H1 (cell line): ENCODE measurements around the gene OSM. TPM values are rescaled to one million over a fixed set of nuclear protein-coding genes. Genes with fewer than 3 reads are reported as not detected.
A peak's percentile ranks its signal among the peaks of the same experiment; 100 is the strongest.

ENCODE experiments used
- CTCF ChIA-PET: fragments of 300-600 bp; sonication (Branson Sonifier 250); formaldehyde crosslinking; loops from one replicate; lab custom pipeline; 2021; ENCODE audit not compliant: partially characterized antibody; lab: Charles Lee
- POLR2A ChIA-PET: fragments of 300-600 bp; sonication (Branson Sonifier 250); formaldehyde crosslinking; loops from one replicate; lab custom pipeline; 2021; ENCODE audit warnings: inconsistent platforms; ENCODE audit not compliant: partially characterized antibody; lab: Charles Lee
- DNase-seq, 2 experiments: peaks; one replicate each; pipeline versions ENCODE4 v3.0.0 to v3.0.0-alpha.2; 2010 to 2022; ENCODE audit warnings: low spot score in 2 of 2, low read depth in 1 of 2, mixed read lengths in 1 of 2
- FAIRE-seq: peaks from 2 replicates; lab custom pipeline; 2011; peaks lifted over from hg19 to GRCh38; lab: Jason Lieb, UNC
- H2AFZ ChIP-seq: 2 replicates; pipeline ENCODE4 v1.8.1; 2012; ENCODE audit warnings: low read length, inconsistent platforms
- H2AK5ac ChIP-seq: 2 replicates; pipeline ENCODE4 v1.6.1; 2013; ENCODE audit warnings: low read depth, low read length
- H2BK120ac ChIP-seq: replicated peaks from 2 replicates; pipeline ENCODE3; 2013; ENCODE audit warnings: low read depth, low read length, inconsistent platforms
- H2BK12ac ChIP-seq: 2 replicates; pipeline ENCODE4 v1.6.1; 2013; ENCODE audit warnings: low read depth, low read length
- H2BK15ac ChIP-seq: 2 replicates; pipeline ENCODE4 v1.6.1; 2013; ENCODE audit warnings: low read length
- H2BK20ac ChIP-seq: 2 replicates; pipeline ENCODE4 v1.6.1; 2013; ENCODE audit warnings: low read length
- H2BK5ac ChIP-seq: 2 replicates; pipeline ENCODE4 v1.6.1; 2013; ENCODE audit warnings: low read depth, low read length
- H3K14ac ChIP-seq: 2 replicates; pipeline ENCODE4 v1.6.1; 2013; ENCODE audit warnings: inconsistent platforms; ENCODE audit not compliant: insufficient read length
- H3K18ac ChIP-seq: 2 replicates; pipeline ENCODE4 v1.6.1; 2013; ENCODE audit warnings: low read length; ENCODE audit errors: extremely low read depth
- H3K23ac ChIP-seq: 2 replicates; pipeline ENCODE4 v1.6.1; 2013; ENCODE audit warnings: inconsistent platforms; ENCODE audit not compliant: insufficient read length
- H3K23me2 ChIP-seq: 2 replicates; pipeline ENCODE4 v1.6.1; 2013; ENCODE audit warnings: low read depth, low read length
- H3K27ac ChIP-seq: 2 replicates; pipeline ENCODE4 v1.6.1; 2011; ENCODE audit warnings: low read depth, low read length, inconsistent platforms
- H3K27me3 ChIP-seq, 4 experiments: replicated peaks in 1 of 4; 1 replicate in 1 of 4; 2 replicates in 3 of 4; pipeline versions ENCODE4 v1.6.1 to v1.8.1; 2011 to 2013; ENCODE audit warnings: low read length in 3 of 4, mild to moderate bottlenecking in 3 of 4, inconsistent platforms in 2 of 4, mixed read lengths in 2 of 4, moderate library complexity in 1 of 4; ENCODE audit not compliant: control insufficient read depth in 3 of 4, insufficient read depth in 3 of 4; ENCODE audit errors: extremely low read depth in 1 of 4
- H3K36me3 ChIP-seq, 4 experiments: 2 replicates each; pipeline versions ENCODE4 v1.6.1 to v1.8.1; 2011 to 2013; ENCODE audit warnings: mild to moderate bottlenecking in 4 of 4, low read length in 3 of 4, moderate library complexity in 2 of 4, control low read depth in 1 of 4, inconsistent platforms in 1 of 4; ENCODE audit not compliant: insufficient read depth in 4 of 4, control insufficient read depth in 2 of 4
- H3K4ac ChIP-seq: replicated peaks from 2 replicates; pipeline ENCODE3; 2013; ENCODE audit warnings: low read length, low read depth, mixed read lengths, inconsistent platforms; ENCODE audit not compliant: insufficient read length
- H3K4me1 ChIP-seq, 4 experiments: replicated peaks in 1 of 4; 1 replicate in 1 of 4; 2 replicates in 3 of 4; pipeline versions ENCODE4 v1.6.1 to v1.8.1; 2011 to 2013; ENCODE audit warnings: low read length in 3 of 4, inconsistent platforms in 2 of 4, mixed read lengths in 1 of 4; ENCODE audit not compliant: insufficient read depth in 4 of 4, control insufficient read depth in 3 of 4
- H3K4me2 ChIP-seq, 2 experiments: 2 replicates each; pipeline versions ENCODE4 v1.6.1 to v1.8.1; 2011 to 2013; ENCODE audit warnings: low read depth in 2 of 2, low read length in 2 of 2, control low read depth in 1 of 2, inconsistent platforms in 1 of 2, mild to moderate bottlenecking in 1 of 2; ENCODE audit not compliant: insufficient read depth in 1 of 2
- H3K4me3 ChIP-seq, 4 experiments: fragments of 200-600, 300-600 bp in 1 of 4; sonication (generic), shearing (Covaris generic), sonication (Bioruptor Twin) in 1 of 4; 2 replicates each; pipeline versions ENCODE4 v1.5.1 to v1.8.1; 2011 to 2016; ENCODE audit warnings: low read length in 4 of 4, low read depth in 3 of 4, control low read depth in 2 of 4, inconsistent platforms in 2 of 4, mild to moderate bottlenecking in 2 of 4, mixed read lengths in 1 of 4, moderate library complexity in 1 of 4; ENCODE audit not compliant: insufficient read depth in 2 of 4; ENCODE audit errors: extremely low read depth in 1 of 4
- H3K56ac ChIP-seq: replicated peaks from 2 replicates; pipeline ENCODE3; 2013; ENCODE audit warnings: low read depth, mild to moderate bottlenecking, mixed read lengths, low read length, inconsistent platforms; ENCODE audit not compliant: insufficient read length
- H3K79me1 ChIP-seq: 2 replicates; pipeline ENCODE4 v1.6.1; 2013; ENCODE audit warnings: low read depth, low read length, control low read depth
- H3K79me2 ChIP-seq, 2 experiments: 2 replicates each; pipeline versions ENCODE4 v1.6.1 to v1.8.1; 2012 to 2013; ENCODE audit warnings: low read length in 2 of 2, mild to moderate bottlenecking in 2 of 2, inconsistent platforms in 1 of 2; ENCODE audit not compliant: insufficient read depth in 2 of 2, control insufficient read depth in 1 of 2
- H3K9ac ChIP-seq, 4 experiments: replicated peaks in 1 of 4; 1 replicate in 1 of 4; 2 replicates in 3 of 4; pipeline versions ENCODE4 v1.6.1 to v1.8.1; 2011 to 2013; ENCODE audit warnings: low read depth in 3 of 4, low read length in 3 of 4, control low read depth in 2 of 4, mild to moderate bottlenecking in 2 of 4, moderate library complexity in 2 of 4, inconsistent platforms in 1 of 4; ENCODE audit errors: extremely low read depth in 1 of 4
- H3K9me3 ChIP-seq, 2 experiments: 2 replicates each; pipeline versions ENCODE4 v1.6.1 to v1.8.1; 2012 to 2013; ENCODE audit warnings: mild to moderate bottlenecking in 2 of 2, moderate library complexity in 2 of 2, control low read depth in 1 of 2, inconsistent platforms in 1 of 2, low read depth in 1 of 2, low read length in 1 of 2, mixed read lengths in 1 of 2; ENCODE audit not compliant: insufficient read depth in 2 of 2
- H4K20me1 ChIP-seq, 2 experiments: replicated peaks in 1 of 2; 2 replicates each; pipeline versions ENCODE3 to v1.8.1; 2011 to 2013; ENCODE audit warnings: inconsistent platforms in 2 of 2, low read length in 2 of 2, mild to moderate bottlenecking in 1 of 2; ENCODE audit not compliant: insufficient read depth in 2 of 2, control insufficient read depth in 1 of 2
- H4K5ac ChIP-seq: 2 replicates; pipeline ENCODE4 v1.6.1; 2013; ENCODE audit warnings: low read length, low read depth, mixed read lengths, inconsistent platforms; ENCODE audit not compliant: insufficient read length
- H4K8ac ChIP-seq: 2 replicates; pipeline ENCODE4 v1.8.0; 2013; ENCODE audit warnings: mild to moderate bottlenecking, moderate library complexity, low read length, inconsistent platforms; ENCODE audit not compliant: insufficient read depth; ENCODE audit errors: extremely low read depth
- H4K91ac ChIP-seq: replicated peaks from 2 replicates; pipeline ENCODE3; 2013; ENCODE audit warnings: low read length, mixed read lengths, inconsistent platforms; ENCODE audit not compliant: insufficient read length
- KDM1A ChIP-seq: fragments of 200-600, 300-600 bp; sonication (generic); IDR thresholded peaks from 2 replicates; pipeline ENCODE4 v1.7.1; 2016; ENCODE audit warnings: mild to moderate bottlenecking, low read length, borderline replicate concordance
- MAFK ChIP-seq: IDR thresholded peaks from 2 replicates; pipeline ENCODE4 v1.6.1; 2012; ENCODE audit warnings: low read depth, mild to moderate bottlenecking, improper control_type of control experiment, low read length
- WGBS, 2 experiments: shearing (Covaris generic) in 1 of 2; methylation state at CpG; one replicate each; pipeline versions ENCODE4 v1.1.6 to v1.1.7; 2013 to 2015; ENCODE audit warnings: low lambda C conversion rate in 2 of 2, mixed read lengths in 2 of 2, inconsistent platforms in 1 of 2, low coverage in 1 of 2, missing lambda C conversion rate in 1 of 2; ENCODE audit not compliant: insufficient replicate concordance in 2 of 2, insufficient coverage in 1 of 2, insufficient read length in 1 of 2; ENCODE audit errors: extremely low coverage in 1 of 2, missing lambda C conversion rate in 1 of 2; 5-methylcytosine and 5-hydroxymethylcytosine counted together
- polyA plus RNA-seq, 7 experiments: library from polyadenylated mRNA; depleted of rRNA in 3 of 7; stranded (reverse) in 5 of 7; unstranded in 2 of 7; fragments of >200 nt in 5 of 7; fragments of 200-250 nt in 2 of 7; gene quantifications; 1 replicate in 5 of 7; 2 replicates in 1 of 7; 4 replicates in 1 of 7; pipeline versions ENCODE4 v1.2.1 to v1.2.3, GENCODE V29; 2011 to 2013; ENCODE audit warnings: missing spikeins in 2 of 7, mixed read lengths in 2 of 7
- total RNA-seq: library from RNA; stranded (reverse); fragmentation: NEBNext Ultra II Directional; extraction: Animal tissue kit (Norgen Biotek cat#: 25700); gene quantifications from 2 replicates; pipeline ENCODE4 v1.2.1, GENCODE V29; 2021

OSM gene
- total and polyA plus RNA-seq, 2 of the 8 experiments (the other 6 are each of a cell fraction or from before 2014, with no cell fraction given) = not detected

DNA sequence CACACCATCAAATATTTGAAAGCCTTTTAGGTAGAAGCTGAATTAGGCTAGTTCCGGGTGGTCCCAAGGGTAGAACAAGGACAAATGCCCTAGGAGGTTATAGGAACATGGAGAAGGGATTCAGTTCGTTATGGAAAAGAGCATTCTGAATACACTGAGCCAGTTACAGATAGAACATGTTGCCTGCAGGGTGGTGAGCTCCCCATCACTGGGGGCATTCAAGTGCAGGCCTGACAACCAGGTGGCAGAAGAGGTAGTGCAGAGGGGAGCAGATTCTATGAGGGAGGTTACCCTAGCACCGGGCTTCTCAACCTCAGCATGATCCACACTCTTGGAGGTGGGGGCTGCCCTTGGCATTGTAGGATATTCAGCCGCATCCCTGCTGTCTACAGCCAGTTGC is 44.3 kb downstream of the OSM start:
- FAIRE-seq (no peak), DNase-seq (no peak)
- H3K14ac ChIP-seq = no peak overlapping the region
- no peaks in the 10 kb centered on the region for H3K36me3 ChIP-seq
- no peak overlapping the region for H3K4me2 ChIP-seq
- POLR2A ChIA-PET = interaction anchor here (0.7 kb wide), 1 partner anchor 9 kb away, joined by 3 read pairs; no protein-coding TSS in a partner anchor
- H2BK15ac ChIP-seq = no peak overlapping the region
- peaks cover 0 to 2% of the 10 kb centered on the region in 2 experiments for H4K20me1 ChIP-seq
- WGBS, 2 experiments = 88% methylated on average over 4 of the region's 4 CpGs; no CpG with 5 or more reads in 1 of the 2 experiments
- H3K56ac ChIP-seq = no peak overlapping the region
- no peaks in the 10 kb centered on the region for H3K79me2 ChIP-seq
- no peaks in the 10 kb centered on the region; the same call in none of the 2 replicates for H3K23me2 ChIP-seq
- no peak overlapping the region for H3K18ac ChIP-seq
- no peaks in the 10 kb centered on the region; the same call in 1 of the 2 replicates for H3K79me1 ChIP-seq
- no peak overlapping the region for H3K4me3 ChIP-seq
- CTCF ChIA-PET = interaction anchor here (0.6 kb wide), 1 partner anchor 12 kb away, joined by 3 read pairs; no protein-coding TSS in a partner anchor
- no peak overlapping the region for H4K91ac ChIP-seq
- peaks cover 0 to 4% (median 0%) of the 10 kb centered on the region in 4 experiments; a peak in 1 of 7 replicates for H3K4me1 ChIP-seq
- no peak overlapping the region for H2BK12ac ChIP-seq
- no peak overlapping the region for H3K23ac ChIP-seq
- H4K8ac ChIP-seq = no peak overlapping the region
- H2AK5ac ChIP-seq = no peak overlapping the region
- TF ChIP-seq KDM1A = peak; percentile 49; the same call in 1 of the 2 replicates
- TF ChIP-seq MAFK = no peak
- H3K27me3 ChIP-seq = peaks cover 0 to 3% (median 0%) of the 10 kb centered on the region in 4 experiments; a peak in 1 of 7 replicates
- no peak overlapping the region for H3K9ac ChIP-seq
- no peak overlapping the region for H2BK120ac ChIP-seq
- no peak overlapping the region for H3K27ac ChIP-seq
- H2BK20ac ChIP-seq = no peak overlapping the region
- no peaks in the 10 kb centered on the region for H3K9me3 ChIP-seq
- H3K4ac ChIP-seq = no peak overlapping the region
- H2BK5ac ChIP-seq = no peak overlapping the region
- H4K5ac ChIP-seq = no peak overlapping the region
- no peak overlapping the region for H2AFZ ChIP-seq
